ENCODE data around the gene NKAIN4. TPM values are rescaled to one million over a fixed set of nuclear protein-coding genes. Genes with fewer than 3 reads are reported as not detected.
A peak's percentile ranks its signal among the peaks of the same experiment; 100 is the strongest.
"Not testable (repeated sequence)": the region's sequence is repeated elsewhere in the genome, so short reads cannot be mapped to it uniquely, and the experiment has no call there.

Gene NKAIN4
- total RNA-seq, 4 donors from 2014 or later: not detected

DNA sequence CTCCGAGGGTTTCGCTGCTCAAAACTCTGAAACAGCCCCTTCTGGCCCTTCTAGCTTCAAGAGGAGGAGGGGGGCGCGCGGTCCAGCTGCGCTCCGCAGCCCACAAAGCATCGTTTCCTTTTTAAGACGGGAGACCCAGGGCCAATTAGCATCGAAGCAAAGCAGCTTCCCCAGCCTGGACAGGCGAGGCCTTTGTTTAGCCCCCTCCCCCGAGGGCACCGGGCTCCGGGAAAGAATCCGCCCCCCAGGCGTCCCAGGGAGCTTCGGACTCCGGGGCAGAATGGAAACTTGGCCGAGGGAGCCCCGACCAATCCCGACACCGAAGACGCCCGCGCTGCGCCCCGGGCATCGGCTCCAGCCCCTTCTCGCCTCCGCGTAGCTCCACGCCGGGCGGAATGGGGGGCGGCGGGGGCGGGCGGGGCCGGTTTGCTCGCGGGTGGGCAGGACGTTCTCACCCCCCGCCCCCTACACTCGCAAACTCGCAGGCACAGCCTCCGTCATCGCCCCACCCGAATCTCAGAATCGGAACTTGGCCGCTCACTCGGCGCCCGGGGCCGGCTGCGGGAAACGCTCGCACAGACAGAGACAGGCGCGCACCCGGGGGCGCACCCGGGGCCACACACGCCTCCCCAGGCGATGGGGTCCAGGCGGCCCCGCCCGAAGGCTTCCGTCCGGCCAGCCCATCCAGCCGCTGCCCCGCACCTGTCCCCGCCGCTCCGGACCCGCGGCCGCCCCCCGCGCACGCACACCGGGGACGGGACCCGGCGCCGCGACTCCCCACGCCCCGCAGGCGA is 628 bp downstream of the NKAIN4 start:
- peaks cover 37 to 56% (median 53%) of the 10 kb centered on the region in 3 donors for H3K27me3 ChIP-seq
- intact Hi-C loops (cut with DNase I; ENCODE audit: low total_unique reads) (no loop called here), in situ Hi-C loops (cut with MboI; ENCODE audit: low sequenced_read_pairs in 4 of 4) (no loop called here)
- no peaks in the 10 kb centered on the region for H3K9me3 ChIP-seq
- DNase-seq (no peak), ATAC-seq (no peak)
- H3K4me1 ChIP-seq: no peaks in the 10 kb centered on the region
- H3K27ac ChIP-seq: no peak overlapping the region
- H3K36me3 ChIP-seq: no peaks in the 10 kb centered on the region
- TF ChIP-seq, protein P1, sequence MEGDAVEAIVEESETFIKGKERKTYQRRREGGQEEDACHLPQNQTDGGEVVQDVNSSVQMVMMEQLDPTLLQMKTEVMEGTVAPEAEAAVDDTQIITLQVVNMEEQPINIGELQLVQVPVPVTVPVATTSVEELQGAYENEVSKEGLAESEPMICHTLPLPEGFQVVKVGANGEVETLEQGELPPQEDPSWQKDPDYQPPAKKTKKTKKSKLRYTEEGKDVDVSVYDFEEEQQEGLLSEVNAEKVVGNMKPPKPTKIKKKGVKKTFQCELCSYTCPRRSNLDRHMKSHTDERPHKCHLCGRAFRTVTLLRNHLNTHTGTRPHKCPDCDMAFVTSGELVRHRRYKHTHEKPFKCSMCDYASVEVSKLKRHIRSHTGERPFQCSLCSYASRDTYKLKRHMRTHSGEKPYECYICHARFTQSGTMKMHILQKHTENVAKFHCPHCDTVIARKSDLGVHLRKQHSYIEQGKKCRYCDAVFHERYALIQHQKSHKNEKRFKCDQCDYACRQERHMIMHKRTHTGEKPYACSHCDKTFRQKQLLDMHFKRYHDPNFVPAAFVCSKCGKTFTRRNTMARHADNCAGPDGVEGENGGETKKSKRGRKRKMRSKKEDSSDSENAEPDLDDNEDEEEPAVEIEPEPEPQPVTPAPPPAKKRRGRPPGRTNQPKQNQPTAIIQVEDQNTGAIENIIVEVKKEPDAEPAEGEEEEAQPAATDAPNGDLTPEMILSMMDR (IDR thresholded peaks at IDR 0.05 in 4 of 5, conservative IDR thresholded peaks at IDR 0.05 in 1 of 5): no peak
- TF ChIP-seq POLR2A (IDR thresholded peaks at IDR 0.05): no peak
- H3K4me3 ChIP-seq: peak overlapping the region in 2 of 4 donors; percentile 21 to 27

DNA sequence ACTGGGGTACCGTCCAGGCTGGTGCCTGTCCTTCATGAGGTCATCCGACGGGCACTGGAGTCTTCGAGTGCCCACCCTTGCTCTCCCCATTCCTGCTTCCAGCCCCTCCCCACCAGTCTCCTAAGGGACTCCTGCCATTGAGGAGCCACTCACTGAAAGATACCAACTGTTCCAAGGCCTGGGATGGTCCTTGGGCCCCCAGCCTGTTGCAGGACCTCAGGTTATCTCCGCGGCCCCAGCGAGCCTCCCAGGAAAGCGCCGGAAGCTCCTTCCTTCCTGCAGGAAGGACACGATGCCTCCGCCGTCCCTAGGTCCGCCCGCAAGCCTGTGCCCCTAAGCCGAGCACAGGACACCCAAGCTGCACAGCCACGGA is 1.2 kb downstream of the NKAIN4 start:
- TF ChIP-seq POLR2A (IDR thresholded peaks at IDR 0.05): no peak
- TF ChIP-seq, protein P1 (IDR thresholded peaks at IDR 0.05 in 4 of 5, conservative IDR thresholded peaks at IDR 0.05 in 1 of 5): no peak
- DNase-seq: no peak
- H3K36me3 ChIP-seq: no peaks in the 10 kb centered on the region
- no peaks in the 10 kb centered on the region for H3K9me3 ChIP-seq
- no peaks in the 10 kb centered on the region for H3K4me1 ChIP-seq
- in situ Hi-C loops (cut with MboI; ENCODE audit: low sequenced_read_pairs in 4 of 4) (no loop called here), intact Hi-C loops (cut with DNase I; ENCODE audit: low total_unique reads) (no loop called here)
- no peak for ATAC-seq
- H3K4me3 ChIP-seq: peak overlapping the region in 1 of 4 donors; percentile 27
- peaks cover 42 to 54% (median 52%) of the 10 kb centered on the region in 3 donors for H3K27me3 ChIP-seq
- no peak overlapping the region for H3K27ac ChIP-seq

DNA sequence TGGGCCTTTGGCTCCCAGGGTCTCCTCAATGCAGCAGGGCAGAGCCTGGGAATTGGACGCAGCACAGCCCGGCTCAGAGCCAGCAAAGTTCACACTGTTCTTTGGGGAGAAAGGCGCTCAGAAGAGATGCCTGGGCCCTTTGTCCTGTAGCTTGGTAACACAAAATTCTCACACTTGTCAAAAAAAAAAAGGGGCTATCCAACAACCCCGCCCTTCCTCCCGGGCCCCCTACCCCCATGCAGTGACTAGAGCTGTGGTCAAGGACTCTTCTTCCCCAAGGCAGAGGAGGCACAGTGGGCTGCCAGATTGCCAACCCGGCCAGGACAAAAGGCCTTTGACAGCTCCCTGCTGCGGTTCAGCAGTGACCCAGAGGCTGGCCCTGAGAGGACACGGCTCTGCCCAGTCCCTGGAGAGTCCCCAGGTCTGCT is 2.0 kb downstream of the NKAIN4 start:
- Histone ChIP-seq H3K27me3 (peaks cover 44 to 60% (median 56%) of the 10 kb centered on the region in 3 donors), H3K4me1 (no peaks in the 10 kb centered on the region), H3K9me3 (no peaks in the 10 kb centered on the region), H3K36me3 (no peaks in the 10 kb centered on the region), H3K27ac (no peak overlapping the region), H3K4me3 (no peak overlapping the region)
- intact Hi-C loops (cut with DNase I; ENCODE audit: low total_unique reads): no loop called here
- no peak for TF ChIP-seq POLR2A (IDR thresholded peaks at IDR 0.05)
- TF ChIP-seq, protein P1 (IDR thresholded peaks at IDR 0.05 in 4 of 5, conservative IDR thresholded peaks at IDR 0.05 in 1 of 5): no peak
- DNase-seq (no peak), ATAC-seq (no peak)
- in situ Hi-C loops (cut with MboI; ENCODE audit: low sequenced_read_pairs in 4 of 4): no loop called here

DNA sequence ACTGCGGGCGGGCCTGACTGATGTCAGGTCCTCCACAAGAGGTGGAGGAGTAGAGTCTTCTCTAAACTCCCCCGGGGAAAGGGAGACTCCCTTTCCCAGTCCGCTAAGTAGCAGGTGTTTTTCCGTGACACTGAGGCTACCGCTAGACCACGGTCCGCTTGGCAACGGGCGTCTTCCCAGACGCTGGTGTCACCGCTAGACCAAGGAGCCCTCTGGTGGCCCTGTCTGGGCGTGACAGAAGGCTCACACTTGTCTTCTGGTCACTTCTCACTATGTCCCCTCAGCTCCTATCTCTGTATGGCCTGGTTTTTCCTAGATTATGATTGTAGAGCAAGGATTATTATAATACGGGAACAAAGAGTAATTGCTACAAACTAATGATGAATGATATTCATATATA is 2.9 kb downstream of the NKAIN4 start:
- ATAC-seq; intact Hi-C loops (cut with DNase I; ENCODE audit: low total_unique reads); in situ Hi-C loops (cut with MboI; ENCODE audit: low sequenced_read_pairs in 4 of 4); DNase-seq; H3K4me1 ChIP-seq; H3K9me3 ChIP-seq; H3K36me3 ChIP-seq; H3K4me3 ChIP-seq; H3K27ac ChIP-seq: not testable (repeated sequence)
- peaks cover 42 to 60% (median 56%) of the 10 kb centered on the region in 3 donors for H3K27me3 ChIP-seq

DNA sequence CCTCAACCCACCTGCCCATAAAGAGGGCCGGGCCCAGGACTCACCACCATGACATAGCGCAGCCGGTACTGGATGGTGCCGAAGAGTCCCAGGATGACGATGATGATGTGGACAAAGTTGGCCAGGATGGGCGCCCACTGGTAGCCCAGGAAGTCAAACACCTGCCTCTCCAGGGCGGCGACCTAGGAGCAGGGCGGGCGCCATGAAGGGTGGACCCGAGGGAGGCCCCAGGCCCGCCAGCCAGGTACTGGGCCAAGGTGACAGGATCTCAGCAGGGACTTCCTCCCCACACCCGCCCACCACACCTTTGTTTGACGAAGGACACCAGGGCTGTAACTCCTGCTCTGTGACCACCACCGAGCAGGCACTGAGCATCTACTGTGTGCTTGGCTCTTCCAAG is 4.4 kb downstream of the NKAIN4 start:
- DNase-seq (no peak), ATAC-seq (no peak)
- Histone ChIP-seq H3K27ac (no peak overlapping the region), H3K27me3 (peaks cover 32 to 52% (median 47%) of the 10 kb centered on the region in 3 donors), H3K4me1 (no peaks in the 10 kb centered on the region), H3K4me3 (no peak overlapping the region), H3K36me3 (no peaks in the 10 kb centered on the region), H3K9me3 (no peaks in the 10 kb centered on the region)
- in situ Hi-C loops (cut with MboI; ENCODE audit: low sequenced_read_pairs in 4 of 4): no loop called here
- TF ChIP-seq, protein P1 (IDR thresholded peaks at IDR 0.05 in 4 of 5, conservative IDR thresholded peaks at IDR 0.05 in 1 of 5): no peak
- TF ChIP-seq POLR2A (IDR thresholded peaks at IDR 0.05): no peak
- intact Hi-C loops (cut with DNase I; ENCODE audit: low total_unique reads): no loop called here

Data from gastrocnemius medialis (tissue), 4 donors.